ENCODE data around the gene CCDC92B. TPM values are rescaled to one million over a fixed set of nuclear protein-coding genes. Genes with fewer than 3 reads are reported as not detected.

CCDC92B gene
- total RNA-seq, 1 experiment from 2014 or later: 0.66 TPM

GRCh38 chr17:2723997-2724783 lies 25.3 kb downstream of the CCDC92B start:
- DNase-seq: peak; percentile 86 to 92
- Mint-ChIP-seq H3K4me1 (ENCODE audit: low read depth, unreplicated experiment) (peaks cover 7% of the 10 kb centered on the region), H3K36me3 (ENCODE audit: insufficient read depth, unreplicated experiment) (peaks cover 10% of the 10 kb centered on the region), H3K27ac (ENCODE audit: unreplicated experiment) (peak overlapping the region; percentile 82), H3K4me3 (ENCODE audit: unreplicated experiment) (peak overlapping the region; percentile 79), H3K27me3 (ENCODE audit: insufficient read depth, unreplicated experiment) (peaks cover 3% of the 10 kb centered on the region), H3K9me3 (ENCODE audit: unreplicated experiment) (no peaks in the 10 kb centered on the region)
- BruUV-seq (replicated peaks): no TSS peak
- Histone ChIP-seq H3K4me3 (ENCODE audit: low read depth, low read length) (peak overlapping the region; percentile 56), H3K36me3 (ENCODE audit: control insufficient read depth, insufficient read depth, low read length) (no peaks in the 10 kb centered on the region), H3K4me1 (peaks cover 13% of the 10 kb centered on the region), H3K27me3 (replicated peaks; ENCODE audit: control insufficient read depth, insufficient read depth, low read length) (no peaks in the 10 kb centered on the region), H3K9me3 (no peaks in the 10 kb centered on the region)
- intact Hi-C loops (cut with micrococcal nuclease; ENCODE audit: unreplicated experiment): loop anchor here (1.0 kb wide), 1 partner anchor 12 kb away; no protein-coding TSS in a partner anchor
- TF ChIP-seq CTCF (IDR thresholded peaks at IDR 0.05; ENCODE audit: insufficient read depth in 1 of 2, low read depth in 1 of 2, low read length in 1 of 2, severe bottlenecking in 1 of 2, unreplicated experiment in 1 of 2): no peak
- POLR2A ChIA-PET: interaction anchor here (0.7 to 2.3 kb wide), 4 partner anchors 10 to 1059 kb away, joined by 3 to 10 read pairs (median 5); no protein-coding TSS in a partner anchor
- CTCF ChIA-PET: interaction anchor here (0.6 to 1.4 kb wide), 6 partner anchors 62 to 339 kb away, joined by 3 to 7 read pairs (median 4); no protein-coding TSS in a partner anchor

GRCh38 chr17:2723505-2723996 lies 25.9 kb downstream of the CCDC92B start:
- peaks cover 7% of the 10 kb centered on the region for H3K4me1 Mint-ChIP-seq (ENCODE audit: low read depth, unreplicated experiment)
- H3K36me3 Mint-ChIP-seq (ENCODE audit: insufficient read depth, unreplicated experiment): peaks cover 10% of the 10 kb centered on the region
- intact Hi-C loops (cut with micrococcal nuclease; ENCODE audit: unreplicated experiment): no loop called here
- BruUV-seq (replicated peaks): no TSS peak
- H3K9me3 ChIP-seq: no peaks in the 10 kb centered on the region
- no peaks in the 10 kb centered on the region for H3K9me3 Mint-ChIP-seq (ENCODE audit: unreplicated experiment)
- H3K27me3 Mint-ChIP-seq (ENCODE audit: insufficient read depth, unreplicated experiment): peaks cover 3% of the 10 kb centered on the region
- no peak for TF ChIP-seq CTCF (IDR thresholded peaks at IDR 0.05; ENCODE audit: insufficient read depth in 1 of 2, low read depth in 1 of 2, low read length in 1 of 2, severe bottlenecking in 1 of 2, unreplicated experiment in 1 of 2)
- DNase-seq: peak; percentile 69 to 84
- ChIA-PET POLR2A (interaction anchor here (0.7 to 2.3 kb wide), 4 partner anchors 11 to 1059 kb away, joined by 3 to 10 read pairs (median 5); no protein-coding TSS in a partner anchor), CTCF (interaction anchor here (0.6 to 1.1 kb wide), 6 partner anchors 9 to 338 kb away, joined by 3 to 7 read pairs (median 4); no protein-coding TSS in a partner anchor)
- peaks cover 13% of the 10 kb centered on the region for H3K4me1 ChIP-seq
- H3K36me3 ChIP-seq (ENCODE audit: control insufficient read depth, insufficient read depth, low read length): no peaks in the 10 kb centered on the region
- H3K4me3 Mint-ChIP-seq (ENCODE audit: unreplicated experiment): peak overlapping the region; percentile 79
- H3K27me3 ChIP-seq (replicated peaks; ENCODE audit: control insufficient read depth, insufficient read depth, low read length): no peaks in the 10 kb centered on the region
- H3K4me3 ChIP-seq (ENCODE audit: low read depth, low read length): peak overlapping the region; percentile 56
- H3K27ac Mint-ChIP-seq (ENCODE audit: unreplicated experiment): peak overlapping the region; percentile 82

GRCh38 chr17:2722611-2723010 lies 26.8 kb downstream of the CCDC92B start:
- intact Hi-C loops (cut with micrococcal nuclease; ENCODE audit: unreplicated experiment): no loop called here
- H3K4me1 ChIP-seq: peaks cover 13% of the 10 kb centered on the region
- DNase-seq: no peak
- ChIA-PET POLR2A (no interaction called here), CTCF (no interaction called here)
- TF ChIP-seq CTCF (IDR thresholded peaks at IDR 0.05; ENCODE audit: insufficient read depth in 1 of 2, low read depth in 1 of 2, low read length in 1 of 2, severe bottlenecking in 1 of 2, unreplicated experiment in 1 of 2): no peak
- H3K27me3 ChIP-seq (replicated peaks; ENCODE audit: control insufficient read depth, insufficient read depth, low read length): no peaks in the 10 kb centered on the region
- no peak overlapping the region for H3K27ac Mint-ChIP-seq (ENCODE audit: unreplicated experiment)
- no peaks in the 10 kb centered on the region for H3K9me3 Mint-ChIP-seq (ENCODE audit: unreplicated experiment)
- no peaks in the 10 kb centered on the region for H3K9me3 ChIP-seq
- peaks cover 15% of the 10 kb centered on the region for H3K4me1 Mint-ChIP-seq (ENCODE audit: low read depth, unreplicated experiment)
- H3K36me3 Mint-ChIP-seq (ENCODE audit: insufficient read depth, unreplicated experiment): peaks cover 10% of the 10 kb centered on the region
- H3K4me3 Mint-ChIP-seq (ENCODE audit: unreplicated experiment): no peak overlapping the region
- H3K36me3 ChIP-seq (ENCODE audit: control insufficient read depth, insufficient read depth, low read length): no peaks in the 10 kb centered on the region
- H3K27me3 Mint-ChIP-seq (ENCODE audit: insufficient read depth, unreplicated experiment): peaks cover 3% of the 10 kb centered on the region
- TSS peak; percentile 74 for BruUV-seq (replicated peaks)
- H3K4me3 ChIP-seq (ENCODE audit: low read depth, low read length): no peak overlapping the region

Data from Caco-2 (cell line).